Measurements from ENCODE around the gene TBL1X. TPM values are rescaled to one million over a fixed set of nuclear protein-coding genes. Genes with fewer than 3 reads are reported as not detected.

Gene TBL1X
- total RNA-seq, 1 experiment from 2014 or later = 14.6 TPM

DNA sequence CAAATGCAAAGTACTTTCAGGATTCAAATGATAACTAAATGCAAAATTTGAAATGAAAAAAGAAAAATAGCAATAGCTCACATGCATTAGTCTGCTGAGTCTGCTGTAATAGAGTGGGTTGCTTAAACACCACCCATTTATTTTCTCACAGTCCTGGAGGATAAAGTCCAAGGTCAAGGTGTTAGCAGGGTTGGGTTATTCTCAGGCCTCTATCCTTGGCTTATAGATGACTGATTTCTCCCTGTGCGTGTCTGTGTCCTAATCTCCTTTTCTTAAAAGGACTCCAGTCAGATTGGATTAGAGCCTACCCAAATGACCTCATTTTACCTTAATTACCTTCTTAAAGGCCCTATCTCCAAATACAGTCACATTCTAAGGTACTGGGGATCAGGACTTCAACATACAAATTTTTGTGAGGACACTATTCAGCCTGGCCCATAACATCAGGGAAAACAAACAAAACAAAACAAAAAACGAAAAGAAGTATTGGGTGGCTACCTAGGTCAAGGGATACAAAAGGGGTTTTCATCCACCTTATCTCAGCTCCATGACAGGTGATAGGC, 6.3 kb upstream of the TBL1X start:
- Histone ChIP-seq H3K27me3 (ENCODE audit: control insufficient read depth, insufficient read depth, low read length) (no peaks in the 10 kb centered on the region), H3K27ac (ENCODE audit: low read length) (no peak overlapping the region), H3K9me3 (ENCODE audit: control insufficient read depth, insufficient read depth, low read depth, low read length) (no peaks in the 10 kb centered on the region), H3K4me3 (ENCODE audit: low read depth in 2 of 2, low read length in 2 of 2) (no peak overlapping the region), H3K36me3 (ENCODE audit: control insufficient read depth, insufficient read depth, low read length) (no peaks in the 10 kb centered on the region), H3K4me1 (ENCODE audit: control insufficient read depth, insufficient read depth, low read length) (peaks cover 5% of the 10 kb centered on the region)
- in situ Hi-C loops (cut with HindIII; ENCODE audit: low pct_unique_long_range_greater_than_20kb, low sequenced_read_pairs) = no loop called here
- intact Hi-C loops (cut with micrococcal nuclease; ENCODE audit: unreplicated experiment) = no loop called here
- no peak for ATAC-seq
- BruUV-seq (replicated peaks) = no TSS peak
- ChIA-PET CTCF (no interaction called here), POLR2A (no interaction called here)
- DNase-seq (ENCODE audit: low read depth, low spot score) = no peak
- no peak for TF ChIP-seq POLR2AphosphoS5 (IDR thresholded peaks at IDR 0.05; ENCODE audit: low read depth, low read length)
- TF ChIP-seq, protein P1, sequence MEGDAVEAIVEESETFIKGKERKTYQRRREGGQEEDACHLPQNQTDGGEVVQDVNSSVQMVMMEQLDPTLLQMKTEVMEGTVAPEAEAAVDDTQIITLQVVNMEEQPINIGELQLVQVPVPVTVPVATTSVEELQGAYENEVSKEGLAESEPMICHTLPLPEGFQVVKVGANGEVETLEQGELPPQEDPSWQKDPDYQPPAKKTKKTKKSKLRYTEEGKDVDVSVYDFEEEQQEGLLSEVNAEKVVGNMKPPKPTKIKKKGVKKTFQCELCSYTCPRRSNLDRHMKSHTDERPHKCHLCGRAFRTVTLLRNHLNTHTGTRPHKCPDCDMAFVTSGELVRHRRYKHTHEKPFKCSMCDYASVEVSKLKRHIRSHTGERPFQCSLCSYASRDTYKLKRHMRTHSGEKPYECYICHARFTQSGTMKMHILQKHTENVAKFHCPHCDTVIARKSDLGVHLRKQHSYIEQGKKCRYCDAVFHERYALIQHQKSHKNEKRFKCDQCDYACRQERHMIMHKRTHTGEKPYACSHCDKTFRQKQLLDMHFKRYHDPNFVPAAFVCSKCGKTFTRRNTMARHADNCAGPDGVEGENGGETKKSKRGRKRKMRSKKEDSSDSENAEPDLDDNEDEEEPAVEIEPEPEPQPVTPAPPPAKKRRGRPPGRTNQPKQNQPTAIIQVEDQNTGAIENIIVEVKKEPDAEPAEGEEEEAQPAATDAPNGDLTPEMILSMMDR (IDR thresholded peaks at IDR 0.05) = no peak
- no peak for TF ChIP-seq TCF7L2 (IDR thresholded peaks at IDR 0.05; ENCODE audit: low read depth, low read length)
- TF ChIP-seq SIN3A (IDR thresholded peaks at IDR 0.05; ENCODE audit: borderline replicate concordance, insufficient read depth, low read depth, low read length) = no peak
- TF ChIP-seq, protein P2, sequence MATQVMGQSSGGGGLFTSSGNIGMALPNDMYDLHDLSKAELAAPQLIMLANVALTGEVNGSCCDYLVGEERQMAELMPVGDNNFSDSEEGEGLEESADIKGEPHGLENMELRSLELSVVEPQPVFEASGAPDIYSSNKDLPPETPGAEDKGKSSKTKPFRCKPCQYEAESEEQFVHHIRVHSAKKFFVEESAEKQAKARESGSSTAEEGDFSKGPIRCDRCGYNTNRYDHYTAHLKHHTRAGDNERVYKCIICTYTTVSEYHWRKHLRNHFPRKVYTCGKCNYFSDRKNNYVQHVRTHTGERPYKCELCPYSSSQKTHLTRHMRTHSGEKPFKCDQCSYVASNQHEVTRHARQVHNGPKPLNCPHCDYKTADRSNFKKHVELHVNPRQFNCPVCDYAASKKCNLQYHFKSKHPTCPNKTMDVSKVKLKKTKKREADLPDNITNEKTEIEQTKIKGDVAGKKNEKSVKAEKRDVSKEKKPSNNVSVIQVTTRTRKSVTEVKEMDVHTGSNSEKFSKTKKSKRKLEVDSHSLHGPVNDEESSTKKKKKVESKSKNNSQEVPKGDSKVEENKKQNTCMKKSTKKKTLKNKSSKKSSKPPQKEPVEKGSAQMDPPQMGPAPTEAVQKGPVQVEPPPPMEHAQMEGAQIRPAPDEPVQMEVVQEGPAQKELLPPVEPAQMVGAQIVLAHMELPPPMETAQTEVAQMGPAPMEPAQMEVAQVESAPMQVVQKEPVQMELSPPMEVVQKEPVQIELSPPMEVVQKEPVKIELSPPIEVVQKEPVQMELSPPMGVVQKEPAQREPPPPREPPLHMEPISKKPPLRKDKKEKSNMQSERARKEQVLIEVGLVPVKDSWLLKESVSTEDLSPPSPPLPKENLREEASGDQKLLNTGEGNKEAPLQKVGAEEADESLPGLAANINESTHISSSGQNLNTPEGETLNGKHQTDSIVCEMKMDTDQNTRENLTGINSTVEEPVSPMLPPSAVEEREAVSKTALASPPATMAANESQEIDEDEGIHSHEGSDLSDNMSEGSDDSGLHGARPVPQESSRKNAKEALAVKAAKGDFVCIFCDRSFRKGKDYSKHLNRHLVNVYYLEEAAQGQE (IDR thresholded peaks at IDR 0.05; ENCODE audit: insufficient read depth in 1 of 2, low read depth in 2 of 2, low read length in 1 of 2) = no peak

DNA sequence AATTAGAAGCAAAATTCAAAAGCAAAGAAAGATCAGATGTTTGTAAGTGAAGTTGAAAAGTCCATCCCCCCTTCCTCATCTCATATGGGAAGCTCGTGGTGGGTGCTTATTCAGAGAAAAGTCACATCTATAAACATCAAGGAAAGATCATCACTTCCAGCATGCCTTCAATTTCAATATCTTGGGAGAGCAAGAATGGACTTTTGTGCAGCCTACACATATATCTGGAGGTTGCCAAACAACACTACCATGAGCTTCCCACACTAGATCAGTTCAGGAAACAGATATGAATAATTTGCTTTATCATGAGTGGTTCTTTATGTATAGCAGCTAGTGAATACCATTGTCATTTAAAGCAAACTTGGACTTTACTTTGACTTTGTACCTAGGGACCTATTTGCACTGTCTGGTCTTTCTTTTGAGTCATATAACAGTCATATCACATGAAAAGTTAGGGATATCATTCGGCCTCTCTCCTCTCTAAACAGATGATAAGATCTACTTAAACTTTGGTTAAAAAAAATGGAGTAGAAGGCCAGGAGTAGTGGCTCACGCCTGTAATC, 5.6 kb upstream of the TBL1X start:
- no peak for ATAC-seq
- intact Hi-C loops (cut with micrococcal nuclease; ENCODE audit: unreplicated experiment) (no loop called here), in situ Hi-C loops (cut with HindIII; ENCODE audit: low pct_unique_long_range_greater_than_20kb, low sequenced_read_pairs) (no loop called here)
- no peaks in the 10 kb centered on the region for H3K9me3 ChIP-seq (ENCODE audit: control insufficient read depth, insufficient read depth, low read depth, low read length)
- POLR2A ChIA-PET = no interaction called here
- DNase-seq (ENCODE audit: low read depth, low spot score) = no peak
- peaks cover 5% of the 10 kb centered on the region for H3K4me1 ChIP-seq (ENCODE audit: control insufficient read depth, insufficient read depth, low read length)
- TF ChIP-seq, protein P1 (IDR thresholded peaks at IDR 0.05) = no peak
- no peak for TF ChIP-seq TCF7L2 (IDR thresholded peaks at IDR 0.05; ENCODE audit: low read depth, low read length)
- TF ChIP-seq POLR2AphosphoS5 (IDR thresholded peaks at IDR 0.05; ENCODE audit: low read depth, low read length) = no peak
- TF ChIP-seq SIN3A (IDR thresholded peaks at IDR 0.05; ENCODE audit: borderline replicate concordance, insufficient read depth, low read depth, low read length) = no peak
- TF ChIP-seq, protein P2 (IDR thresholded peaks at IDR 0.05; ENCODE audit: insufficient read depth in 1 of 2, low read depth in 2 of 2, low read length in 1 of 2) = no peak
- H3K27ac ChIP-seq (ENCODE audit: low read length) = no peak overlapping the region
- H3K27me3 ChIP-seq (ENCODE audit: control insufficient read depth, insufficient read depth, low read length) = no peaks in the 10 kb centered on the region
- no peak overlapping the region for H3K4me3 ChIP-seq (ENCODE audit: low read depth in 2 of 2, low read length in 2 of 2)
- CTCF ChIA-PET = no interaction called here
- no peaks in the 10 kb centered on the region for H3K36me3 ChIP-seq (ENCODE audit: control insufficient read depth, insufficient read depth, low read length)
- no TSS peak for BruUV-seq (replicated peaks)
